Measurements from ENCODE around the gene PGF.

Gene PGF

GRCh38 chr14:74929242-74929641, 26.2 kb downstream of the PGF start:
- Histone ChIP-seq H3K36me3 (ENCODE audit: control insufficient read depth, insufficient read depth, low read length) (no peaks in the 10 kb centered on the region), H3K4me3 (ENCODE audit: low read depth, low read length) (no peak overlapping the region), H3K27ac (ENCODE audit: low read depth, low read length) (no peak overlapping the region), H3K9ac (ENCODE audit: low read length) (no peak overlapping the region), H3K27me3 (ENCODE audit: control insufficient read depth, insufficient read depth, low read length) (no peaks in the 10 kb centered on the region), H3K4me1 (ENCODE audit: control insufficient read depth, insufficient read depth, low read length) (no peaks in the 10 kb centered on the region; the same call in 1 of the 2 replicates), H3K9me3 (ENCODE audit: control insufficient read depth, insufficient read depth, low read depth, low read length) (no peaks in the 10 kb centered on the region)

- no peaks in the 10 kb centered on the region for H3K9me3 ChIP-seq (ENCODE audit: control insufficient read depth, insufficient read depth, low read depth, low read length)
- H3K4me1 ChIP-seq (ENCODE audit: control insufficient read depth, insufficient read depth, low read length), result peaks cover 3% of the 10 kb centered on the region
- no peak overlapping the region for H3K4me3 ChIP-seq (ENCODE audit: low read depth, low read length)
- no peak overlapping the region for H3K27ac ChIP-seq (ENCODE audit: low read depth, low read length)
- H3K27me3 ChIP-seq (ENCODE audit: control insufficient read depth, insufficient read depth, low read length), result peaks cover 3% of the 10 kb centered on the region; the same call in 1 of the 2 replicates
- H3K36me3 ChIP-seq (ENCODE audit: control insufficient read depth, insufficient read depth, low read length), result no peaks in the 10 kb centered on the region
- H3K9ac ChIP-seq (ENCODE audit: low read length), result no peak overlapping the region
Observed at GRCh38 chr14:74927225-74927624, 28.2 kb downstream of the PGF start.

GRCh38 chr14:74924061-74924460, 31.3 kb downstream of the PGF start:
- peaks cover 6% of the 10 kb centered on the region; the same call in 1 of the 2 replicates for H3K27me3 ChIP-seq (ENCODE audit: control insufficient read depth, insufficient read depth, low read length)
- H3K27ac ChIP-seq (ENCODE audit: low read depth, low read length), result no peak overlapping the region
- H3K9me3 ChIP-seq (ENCODE audit: control insufficient read depth, insufficient read depth, low read depth, low read length), result no peaks in the 10 kb centered on the region
- peaks cover 4% of the 10 kb centered on the region for H3K4me1 ChIP-seq (ENCODE audit: control insufficient read depth, insufficient read depth, low read length)
- H3K4me3 ChIP-seq (ENCODE audit: low read depth, low read length), result no peak overlapping the region
- H3K36me3 ChIP-seq (ENCODE audit: control insufficient read depth, insufficient read depth, low read length), result peaks cover 4% of the 10 kb centered on the region
- H3K9ac ChIP-seq (ENCODE audit: low read length), result no peak overlapping the region

- Histone ChIP-seq H3K4me1 (ENCODE audit: control insufficient read depth, insufficient read depth, low read length) (peaks cover 4% of the 10 kb centered on the region), H3K9ac (ENCODE audit: low read length) (peak within 1 kb of the TSS; percentile 64)
Observed at GRCh38 chr14:74922752-74923401, 32.5 kb downstream of the PGF start, which contains the start of gene RPS6KL1. Gene RPS6KL1 (minus strand): TSS chr14:74923260. CDS start chr14:74921541, 1,719 bp downstream.

GRCh38 chr14:74921987-74922751, 33.2 kb downstream of the PGF start:
- Histone ChIP-seq H3K9me3 (ENCODE audit: control insufficient read depth, insufficient read depth, low read depth, low read length) (no peaks in the 10 kb centered on the region), H3K36me3 (ENCODE audit: control insufficient read depth, insufficient read depth, low read length) (peaks cover 6% of the 10 kb centered on the region), H3K4me1 (ENCODE audit: control insufficient read depth, insufficient read depth, low read length) (peaks cover 4% of the 10 kb centered on the region), H3K27ac (ENCODE audit: low read depth, low read length) (no peak overlapping the region), H3K9ac (ENCODE audit: low read length) (peak overlapping the region; percentile 64), H3K4me3 (ENCODE audit: low read depth, low read length) (peak overlapping the region; percentile 84), H3K27me3 (ENCODE audit: control insufficient read depth, insufficient read depth, low read length) (peaks cover 6% of the 10 kb centered on the region; the same call in 1 of the 2 replicates)

More at GRCh38 chr14:74922752-74923401, 32.5 kb downstream of the PGF start, which contains the start of gene RPS6KL1:
- peaks cover 6% of the 10 kb centered on the region; the same call in 1 of the 2 replicates for H3K27me3 ChIP-seq (ENCODE audit: control insufficient read depth, insufficient read depth, low read length)
- peaks cover 6% of the 10 kb centered on the region for H3K36me3 ChIP-seq (ENCODE audit: control insufficient read depth, insufficient read depth, low read length)
- H3K9me3 ChIP-seq (ENCODE audit: control insufficient read depth, insufficient read depth, low read depth, low read length), result no peaks in the 10 kb centered on the region
- H3K4me3 ChIP-seq (ENCODE audit: low read depth, low read length), result peak within 1 kb of the TSS; percentile 84
- H3K27ac ChIP-seq (ENCODE audit: low read depth, low read length), result no peak within 1 kb of the TSS

GRCh38 chr14:74921053-74921620, 34.3 kb downstream of the PGF start:
- H3K27ac ChIP-seq (ENCODE audit: low read depth, low read length), result no peak overlapping the region
- H3K36me3 ChIP-seq (ENCODE audit: control insufficient read depth, insufficient read depth, low read length), result peaks cover 6% of the 10 kb centered on the region
- peaks cover 4% of the 10 kb centered on the region for H3K4me1 ChIP-seq (ENCODE audit: control insufficient read depth, insufficient read depth, low read length)
- H3K27me3 ChIP-seq (ENCODE audit: control insufficient read depth, insufficient read depth, low read length), result peaks cover 6% of the 10 kb centered on the region; the same call in 1 of the 2 replicates
- H3K4me3 ChIP-seq (ENCODE audit: low read depth, low read length), result no peak overlapping the region
- H3K9me3 ChIP-seq (ENCODE audit: control insufficient read depth, insufficient read depth, low read depth, low read length), result no peaks in the 10 kb centered on the region
- H3K9ac ChIP-seq (ENCODE audit: low read length), result no peak overlapping the region

GRCh38 chr14:74920281-74920680, 35.1 kb downstream of the PGF start:
- Histone ChIP-seq H3K4me1 (ENCODE audit: control insufficient read depth, insufficient read depth, low read length) (peaks cover 4% of the 10 kb centered on the region), H3K36me3 (ENCODE audit: control insufficient read depth, insufficient read depth, low read length) (peaks cover 6% of the 10 kb centered on the region), H3K27ac (ENCODE audit: low read depth, low read length) (no peak overlapping the region), H3K9me3 (ENCODE audit: control insufficient read depth, insufficient read depth, low read depth, low read length) (no peaks in the 10 kb centered on the region), H3K9ac (ENCODE audit: low read length) (no peak overlapping the region), H3K27me3 (ENCODE audit: control insufficient read depth, insufficient read depth, low read length) (peaks cover 6% of the 10 kb centered on the region; the same call in 1 of the 2 replicates), H3K4me3 (ENCODE audit: low read depth, low read length) (no peak overlapping the region)

GRCh38 chr14:74919421-74920165, 35.8 kb downstream of the PGF start:
- Histone ChIP-seq H3K9ac (ENCODE audit: low read length) (no peak overlapping the region), H3K4me1 (ENCODE audit: control insufficient read depth, insufficient read depth, low read length) (peaks cover 4% of the 10 kb centered on the region)

GRCh38 chr14:74918380-74918779, 37.0 kb downstream of the PGF start:
- H3K36me3 ChIP-seq (ENCODE audit: control insufficient read depth, insufficient read depth, low read length), result peaks cover 6% of the 10 kb centered on the region
- H3K27me3 ChIP-seq (ENCODE audit: control insufficient read depth, insufficient read depth, low read length), result peaks cover 6% of the 10 kb centered on the region; the same call in 1 of the 2 replicates
- no peaks in the 10 kb centered on the region for H3K9me3 ChIP-seq (ENCODE audit: control insufficient read depth, insufficient read depth, low read depth, low read length)
- no peak overlapping the region for H3K4me3 ChIP-seq (ENCODE audit: low read depth, low read length)
- H3K9ac ChIP-seq (ENCODE audit: low read length), result no peak overlapping the region
- peaks cover 4% of the 10 kb centered on the region for H3K4me1 ChIP-seq (ENCODE audit: control insufficient read depth, insufficient read depth, low read length)
- no peak overlapping the region for H3K27ac ChIP-seq (ENCODE audit: low read depth, low read length)

More at GRCh38 chr14:74919421-74920165, 35.8 kb downstream of the PGF start:
- H3K9me3 ChIP-seq (ENCODE audit: control insufficient read depth, insufficient read depth, low read depth, low read length), result no peaks in the 10 kb centered on the region
- peaks cover 6% of the 10 kb centered on the region for H3K36me3 ChIP-seq (ENCODE audit: control insufficient read depth, insufficient read depth, low read length)
- H3K27me3 ChIP-seq (ENCODE audit: control insufficient read depth, insufficient read depth, low read length), result peaks cover 6% of the 10 kb centered on the region; the same call in 1 of the 2 replicates
- no peak overlapping the region for H3K27ac ChIP-seq (ENCODE audit: low read depth, low read length)
- no peak overlapping the region for H3K4me3 ChIP-seq (ENCODE audit: low read depth, low read length)

GRCh38 chr14:74917646-74918081, 37.7 kb downstream of the PGF start:
- H3K4me1 ChIP-seq (ENCODE audit: control insufficient read depth, insufficient read depth, low read length), result peaks cover 4% of the 10 kb centered on the region
- no peak overlapping the region for H3K27ac ChIP-seq (ENCODE audit: low read depth, low read length)
- no peaks in the 10 kb centered on the region for H3K9me3 ChIP-seq (ENCODE audit: control insufficient read depth, insufficient read depth, low read depth, low read length)
- H3K4me3 ChIP-seq (ENCODE audit: low read depth, low read length), result no peak overlapping the region
- H3K9ac ChIP-seq (ENCODE audit: low read length), result no peak overlapping the region
- peaks cover 6% of the 10 kb centered on the region for H3K36me3 ChIP-seq (ENCODE audit: control insufficient read depth, insufficient read depth, low read length)
- peaks cover 6% of the 10 kb centered on the region; the same call in 1 of the 2 replicates for H3K27me3 ChIP-seq (ENCODE audit: control insufficient read depth, insufficient read depth, low read length)

All from HUES6 (cell line).